GM21367 (cell line): Measurements from ENCODE around the gene MAJIN.
"Not testable (repeated sequence)": the region's sequence is repeated elsewhere in the genome, so short reads cannot be mapped to it uniquely, and the experiment has no call there.

Source experiments
- ATAC-seq: cut with Tn5 transposase; IDR thresholded peaks from one replicate; pipeline ENCODE4 v1.9.1; 2021; ENCODE audit not compliant: unreplicated experiment

Gene MAJIN

GRCh38 chr11:64971421-64972233, at the start of gene MAJIN:
MAJIN (minus strand) TSS chr11:64972108; CDS start chr11:64959405, 12,703 bp downstream.
- ATAC-seq: no peak

- no peak for ATAC-seq
Observed at GRCh38 chr11:65021509-65021908, 49.6 kb upstream of the MAJIN start.

- ATAC-seq: no peak
Observed at GRCh38 chr11:65021003-65021402, 49.1 kb upstream of the MAJIN start.

GRCh38 chr11:65019824-65020223, 47.9 kb upstream of the MAJIN start:
- no peak for ATAC-seq

- no peak for ATAC-seq
Observed at GRCh38 chr11:65017937-65018336, 46.0 kb upstream of the MAJIN start.

- no peak for ATAC-seq
Observed at GRCh38 chr11:65016705-65017104, 44.8 kb upstream of the MAJIN start.

GRCh38 chr11:65014726-65015227, 42.9 kb upstream of the MAJIN start:
- no peak for ATAC-seq

GRCh38 chr11:65013888-65014725, 42.2 kb upstream of the MAJIN start, which contains the start of gene ARL2:
ARL2 (plus strand) TSS chr11:65014160; CDS start chr11:65014208, 48 bp downstream.
- peak; percentile 64 for ATAC-seq

GRCh38 chr11:65013130-65013887, 41.4 kb upstream of the MAJIN start:
- ATAC-seq: peak; percentile 61

GRCh38 chr11:65008873-65009272, 37.0 kb upstream of the MAJIN start:
- no peak for ATAC-seq

GRCh38 chr11:65008016-65008415, 36.1 kb upstream of the MAJIN start:
- ATAC-seq: no peak

GRCh38 chr11:65003968-65004367, 32.1 kb upstream of the MAJIN start:
- ATAC-seq: not testable (repeated sequence)

GRCh38 chr11:65003282-65003681, 31.4 kb upstream of the MAJIN start:
- no peak for ATAC-seq

GRCh38 chr11:65002706-65003105, 30.8 kb upstream of the MAJIN start:
- no peak for ATAC-seq

- no peak for ATAC-seq
Observed at GRCh38 chr11:64999478-64999877, 27.6 kb upstream of the MAJIN start.

- ATAC-seq: no peak
Observed at GRCh38 chr11:64998690-64999431, 27.0 kb upstream of the MAJIN start.

GRCh38 chr11:64998141-64998540, 26.2 kb upstream of the MAJIN start:
- ATAC-seq: no peak

GRCh38 chr11:64996710-64997380, 24.9 kb upstream of the MAJIN start, which contains the start of gene BATF2:
BATF2 (minus strand) TSS chr11:64996971; CDS start chr11:64996914, 57 bp downstream.
- no peak for ATAC-seq

- no peak for ATAC-seq
Observed at GRCh38 chr11:64996327-64996709, 24.4 kb upstream of the MAJIN start.

- no peak for ATAC-seq
Observed at GRCh38 chr11:64994318-64994717, 22.4 kb upstream of the MAJIN start.
